Measurements from ENCODE around the gene DNAJB14. TPM values are rescaled to one million over a fixed set of nuclear protein-coding genes. Genes with fewer than 3 reads are reported as not detected.
A peak's percentile ranks its signal among the peaks of the same experiment; 100 is the strongest.

The DNAJB14 gene
- total RNA-seq, 1 experiment from 2014 or later = 41.0 TPM

- Mint-ChIP-seq H3K27me3 (ENCODE audit: low read depth) (peaks cover 2% of the 10 kb centered on the region; the same call in 1 of the 2 replicates), H3K4me3 (no peak overlapping the region; a peak in 1 of 5 replicates), H3K4me1 (peaks cover 28 to 34% of the 10 kb centered on the region in 2 experiments), H3K9me3 (peaks cover 0 to 2% of the 10 kb centered on the region in 2 experiments; a peak in 1 of 5 replicates), H3K27ac (peak overlapping the region in 2 of 3 experiments; percentile 44 to 88; a peak in 3 of 7 replicates), H3K36me3 (ENCODE audit: insufficient read depth in 1 of 3, low read depth in 3 of 3) (peaks cover 10 to 15% (median 15%) of the 10 kb centered on the region in 3 experiments)
- Histone ChIP-seq H3K4ac (ENCODE audit: low read depth, low read length) (no peak overlapping the region), H4K20me1 (ENCODE audit: control insufficient read depth, insufficient read depth, insufficient read length) (no peaks in the 10 kb centered on the region), H2BK20ac (ENCODE audit: low read depth, low read length, poor library complexity, severe bottlenecking) (no peak overlapping the region), H2BK5ac (ENCODE audit: insufficient read length, low read length) (no peak overlapping the region), H3K23me2 (ENCODE audit: insufficient read length, low read depth, low read length, poor library complexity, severe bottlenecking) (peaks cover 7% of the 10 kb centered on the region), H3K4me1 (ENCODE audit: insufficient read depth, low read length) (no peaks in the 10 kb centered on the region), H2BK120ac (ENCODE audit: low read depth, low read length, poor library complexity, severe bottlenecking) (no peak overlapping the region), H4K8ac (replicated peaks; ENCODE audit: insufficient read length, low read depth, low read length) (no peak overlapping the region), H3T11ph (ENCODE audit: low read length) (no peak overlapping the region), H4K91ac (ENCODE audit: insufficient read length, low read depth, low read length) (no peak overlapping the region), H4K5ac (ENCODE audit: insufficient read length, low read depth, low read length) (no peak overlapping the region), H3K27ac (ENCODE audit: insufficient read length, low read depth, low read length) (no peak overlapping the region), H2AFZ (ENCODE audit: low read length) (no peak overlapping the region), H3K14ac (ENCODE audit: insufficient read depth, low read length) (no peak overlapping the region), H3K56ac (ENCODE audit: insufficient read length, low read depth, low read length) (no peak overlapping the region), H3K23ac (ENCODE audit: insufficient read length, low read depth, low read length) (no peak overlapping the region), H3K79me2 (ENCODE audit: insufficient read depth, low read length) (peaks cover 4% of the 10 kb centered on the region; the same call in 1 of the 2 replicates), H3K4me2 (ENCODE audit: insufficient read depth, insufficient read length, low read length) (peak overlapping the region; percentile 70), H2BK15ac (ENCODE audit: low read depth, low read length) (no peak overlapping the region), H3K79me1 (ENCODE audit: insufficient read depth, low read depth, low read length, poor library complexity, severe bottlenecking) (peaks cover 5% of the 10 kb centered on the region), H3K18ac (ENCODE audit: insufficient read length, low read depth, low read length) (no peak overlapping the region), H3K27me3 (ENCODE audit: insufficient read depth, low read length) (no peaks in the 10 kb centered on the region), H3K9me3 (ENCODE audit: control insufficient read depth, low read depth, low read length) (no peaks in the 10 kb centered on the region), H3K9ac (ENCODE audit: extremely low read depth, insufficient read length, low read length) (no peak overlapping the region), H2AK5ac (ENCODE audit: insufficient read length, low read length) (no peak overlapping the region), H2BK12ac (ENCODE audit: insufficient read length, low read depth, low read length) (no peak overlapping the region)
- TF ChIP-seq CTCF (conservative IDR thresholded peaks at IDR 0.05) = no peak
- WGBS (ENCODE audit: extremely low coverage, insufficient read length, low lambda C conversion rate) = no CpG with 5 or more reads among the region's 4 CpGs
- DNase-seq = no peak
These were observed 1.2 kb upstream of the DNAJB14 start for GRCh38 chr4:99947608-99948007.
